M059J (cell line): ENCODE results near the gene CRY2. TPM values are rescaled to one million over a fixed set of nuclear protein-coding genes. Genes with fewer than 3 reads are reported as not detected.
"Not testable (repeated sequence)": the region's sequence is repeated elsewhere in the genome, so short reads cannot be mapped to it uniquely, and the experiment has no call there.

Source experiments
- DNase-seq: peaks from one replicate; pipeline ENCODE4 v3.0.0-alpha.2; 2012; ENCODE audit warnings: low read depth
- total RNA-seq: library from RNA; depleted of rRNA; stranded (reverse); fragments of >200 nt; shearing (Covaris generic); gene quantifications from 2 replicates; pipeline ENCODE4 v1.2.3, GENCODE V29; 2014; rRNA removed

The CRY2 gene
- 3.1 and 6.1 TPM in 2 replicates for total RNA-seq

GRCh38 chr11:45846974-45847910, at the start of gene CRY2:
CRY2 (plus strand) TSS chr11:45847475; CDS start chr11:45847491, 16 bp downstream.
- peak; percentile 95 for DNase-seq

GRCh38 chr11:45798793-45799441, 48.4 kb upstream of the CRY2 start:
- peak; percentile 15 for DNase-seq

GRCh38 chr11:45799562-45799961, 47.7 kb upstream of the CRY2 start:
- no peak for DNase-seq

- DNase-seq: no peak
Measured at GRCh38 chr11:45800261-45800660, 47.0 kb upstream of the CRY2 start.

GRCh38 chr11:45801723-45802315, 45.5 kb upstream of the CRY2 start:
- no peak for DNase-seq

GRCh38 chr11:45802531-45803317, 44.6 kb upstream of the CRY2 start:
- DNase-seq: no peak

GRCh38 chr11:45803971-45804760, 43.1 kb upstream of the CRY2 start:
- DNase-seq: peak; percentile 54

GRCh38 chr11:45804761-45805304, 42.4 kb upstream of the CRY2 start, which contains the start of gene SLC35C1:
SLC35C1 (plus strand) TSS chr11:45805149; CDS start chr11:45805802, 653 bp downstream.
- DNase-seq: peak; percentile 95

GRCh38 chr11:45805305-45806071, 41.8 kb upstream of the CRY2 start:
- DNase-seq: peak; percentile 78

- no peak for DNase-seq
Measured at GRCh38 chr11:45806072-45806933, 41.0 kb upstream of the CRY2 start.

- no peak for DNase-seq
Measured at GRCh38 chr11:45806937-45807791, 40.1 kb upstream of the CRY2 start.

- DNase-seq: no peak
Measured at GRCh38 chr11:45807792-45808238, 39.5 kb upstream of the CRY2 start.

GRCh38 chr11:45808427-45808826, 38.8 kb upstream of the CRY2 start:
- DNase-seq: not testable (repeated sequence)

- no peak for DNase-seq
Measured at GRCh38 chr11:45809456-45810395, 37.5 kb upstream of the CRY2 start.

- DNase-seq: no peak
Measured at GRCh38 chr11:45810431-45811108, 36.7 kb upstream of the CRY2 start.

GRCh38 chr11:45811109-45811435, 36.2 kb upstream of the CRY2 start:
- DNase-seq: no peak
